ENCODE data around the gene P2RX4. TPM values are rescaled to one million over a fixed set of nuclear protein-coding genes. Genes with fewer than 3 reads are reported as not detected.

The P2RX4 gene
- total RNA-seq, 2 donors from 2014 or later = 63.2 to 103 TPM

DNA sequence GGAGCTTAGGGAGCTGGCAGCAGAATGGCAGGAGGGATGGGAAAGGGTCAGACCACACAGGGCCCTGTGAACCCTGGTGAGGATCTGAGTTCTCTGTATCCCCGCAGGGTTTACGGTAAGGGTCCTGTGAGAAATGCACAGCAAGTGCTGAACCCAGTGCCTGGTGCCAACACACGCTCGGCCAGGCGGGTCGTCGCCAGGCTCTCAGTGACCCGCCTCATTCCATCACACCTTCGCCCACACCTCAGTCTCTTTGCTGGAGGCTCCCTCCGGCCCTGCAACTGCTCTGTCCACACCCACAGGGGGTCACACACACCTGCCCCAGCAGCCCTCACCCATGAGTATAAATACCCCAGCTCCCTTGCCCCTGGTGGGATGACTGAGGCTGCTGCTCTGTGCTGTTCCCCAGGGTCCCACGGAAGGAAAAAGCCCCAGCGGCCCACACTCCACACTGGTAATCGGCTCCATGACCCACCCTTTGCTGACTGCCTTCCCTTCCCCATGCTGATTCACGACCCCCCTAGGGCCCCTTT is 63.5 kb downstream of the P2RX4 start:
- DNase-seq (ENCODE audit: low spot score) = no peak
- no peaks in the 10 kb centered on the region for H3K4me1 ChIP-seq (replicated peaks)
- no peaks in the 10 kb centered on the region for H3K27me3 ChIP-seq (replicated peaks; ENCODE audit: insufficient read depth)
- no peaks in the 10 kb centered on the region for H3K36me3 ChIP-seq
- H3K27ac ChIP-seq = no peak overlapping the region
- no peak for TF ChIP-seq POLR2A (IDR thresholded peaks at IDR 0.05)
- TF ChIP-seq, protein P1, sequence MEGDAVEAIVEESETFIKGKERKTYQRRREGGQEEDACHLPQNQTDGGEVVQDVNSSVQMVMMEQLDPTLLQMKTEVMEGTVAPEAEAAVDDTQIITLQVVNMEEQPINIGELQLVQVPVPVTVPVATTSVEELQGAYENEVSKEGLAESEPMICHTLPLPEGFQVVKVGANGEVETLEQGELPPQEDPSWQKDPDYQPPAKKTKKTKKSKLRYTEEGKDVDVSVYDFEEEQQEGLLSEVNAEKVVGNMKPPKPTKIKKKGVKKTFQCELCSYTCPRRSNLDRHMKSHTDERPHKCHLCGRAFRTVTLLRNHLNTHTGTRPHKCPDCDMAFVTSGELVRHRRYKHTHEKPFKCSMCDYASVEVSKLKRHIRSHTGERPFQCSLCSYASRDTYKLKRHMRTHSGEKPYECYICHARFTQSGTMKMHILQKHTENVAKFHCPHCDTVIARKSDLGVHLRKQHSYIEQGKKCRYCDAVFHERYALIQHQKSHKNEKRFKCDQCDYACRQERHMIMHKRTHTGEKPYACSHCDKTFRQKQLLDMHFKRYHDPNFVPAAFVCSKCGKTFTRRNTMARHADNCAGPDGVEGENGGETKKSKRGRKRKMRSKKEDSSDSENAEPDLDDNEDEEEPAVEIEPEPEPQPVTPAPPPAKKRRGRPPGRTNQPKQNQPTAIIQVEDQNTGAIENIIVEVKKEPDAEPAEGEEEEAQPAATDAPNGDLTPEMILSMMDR (IDR thresholded peaks at IDR 0.05) = no peak
- no peak for TF ChIP-seq POLR2AphosphoS5 (IDR thresholded peaks at IDR 0.05)
- no peak overlapping the region for H3K4me3 ChIP-seq
- 92% methylated on average over 14 of the region's 14 CpGs for WGBS
- intact Hi-C loops (cut with DNase I) = no loop called here
- H3K9me3 ChIP-seq = no peaks in the 10 kb centered on the region

DNA sequence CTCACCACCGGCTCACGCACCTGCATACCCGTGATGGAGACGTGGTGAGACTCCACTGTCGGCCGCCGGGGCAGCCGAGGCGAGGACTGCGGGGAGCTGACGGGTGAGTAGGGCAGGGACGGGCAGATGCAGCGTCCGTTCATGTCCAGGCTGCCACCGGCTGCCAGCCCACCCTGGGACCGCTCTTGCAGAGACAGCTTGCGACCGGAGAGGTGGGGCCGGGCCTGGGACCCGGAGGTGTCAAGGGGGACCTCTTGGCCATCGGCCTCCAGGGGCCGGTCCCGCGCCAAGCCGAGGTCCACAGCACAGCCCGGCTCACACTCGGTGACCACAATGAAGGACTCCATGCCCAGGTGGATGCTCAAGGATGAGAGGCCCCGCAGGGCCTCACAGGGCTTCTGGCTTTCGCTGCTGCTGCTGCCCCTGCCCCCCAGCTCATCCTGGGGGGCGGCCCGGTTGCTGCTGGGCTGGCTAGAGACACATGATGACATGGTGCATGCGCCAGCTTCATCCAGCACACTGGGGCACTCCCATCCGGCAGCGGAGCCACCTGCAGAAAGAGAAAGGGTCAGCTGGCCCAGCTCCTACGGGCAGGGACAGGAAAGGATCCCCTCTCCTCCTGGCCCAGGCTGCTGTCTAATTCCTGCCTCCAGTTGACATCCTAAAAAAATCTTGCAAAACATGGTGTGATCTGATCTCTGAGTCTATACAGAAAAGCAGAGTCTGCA is 64.3 kb downstream of the P2RX4 start:
- TF ChIP-seq POLR2AphosphoS5 (IDR thresholded peaks at IDR 0.05) = no peak
- TF ChIP-seq POLR2A (IDR thresholded peaks at IDR 0.05) = no peak
- Histone ChIP-seq H3K9me3 (no peaks in the 10 kb centered on the region), H3K27ac (no peak overlapping the region), H3K27me3 (replicated peaks; ENCODE audit: insufficient read depth) (no peaks in the 10 kb centered on the region), H3K4me3 (no peak overlapping the region), H3K36me3 (no peaks in the 10 kb centered on the region), H3K4me1 (replicated peaks) (no peaks in the 10 kb centered on the region)
- intact Hi-C loops (cut with DNase I) = no loop called here
- no peak for DNase-seq (ENCODE audit: low spot score)
- WGBS = 94% methylated on average over 24 of the region's 35 CpGs

DNA sequence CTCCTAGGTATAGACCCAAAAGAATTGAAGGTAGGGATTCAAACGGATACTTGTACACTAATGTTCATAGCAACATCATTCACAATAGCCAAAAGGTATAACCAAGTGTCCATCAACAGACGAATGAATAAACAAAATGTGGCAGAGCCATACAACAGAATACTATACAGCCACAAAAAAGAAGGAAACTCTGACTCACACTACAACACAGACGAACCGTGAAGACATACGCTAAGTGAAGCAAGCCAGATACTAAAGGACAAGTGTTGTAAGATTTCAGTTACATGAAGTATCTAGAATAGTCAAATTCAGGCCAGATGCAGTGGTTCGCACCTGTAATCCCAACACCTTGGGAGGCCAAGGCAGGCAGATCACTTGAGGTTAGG is 67.4 kb downstream of the P2RX4 start:
- intact Hi-C loops (cut with DNase I) = no loop called here
- no peaks in the 10 kb centered on the region for H3K9me3 ChIP-seq
- no peaks in the 10 kb centered on the region for H3K36me3 ChIP-seq
- 91% methylated on average over 6 of the region's 6 CpGs for WGBS
- TF ChIP-seq POLR2A (IDR thresholded peaks at IDR 0.05) = no peak
- H3K27ac ChIP-seq = no peak overlapping the region
- no peak for DNase-seq (ENCODE audit: low spot score)
- H3K27me3 ChIP-seq (replicated peaks; ENCODE audit: insufficient read depth) = no peaks in the 10 kb centered on the region
- H3K4me3 ChIP-seq = no peak overlapping the region
- H3K4me1 ChIP-seq (replicated peaks) = no peaks in the 10 kb centered on the region

DNA sequence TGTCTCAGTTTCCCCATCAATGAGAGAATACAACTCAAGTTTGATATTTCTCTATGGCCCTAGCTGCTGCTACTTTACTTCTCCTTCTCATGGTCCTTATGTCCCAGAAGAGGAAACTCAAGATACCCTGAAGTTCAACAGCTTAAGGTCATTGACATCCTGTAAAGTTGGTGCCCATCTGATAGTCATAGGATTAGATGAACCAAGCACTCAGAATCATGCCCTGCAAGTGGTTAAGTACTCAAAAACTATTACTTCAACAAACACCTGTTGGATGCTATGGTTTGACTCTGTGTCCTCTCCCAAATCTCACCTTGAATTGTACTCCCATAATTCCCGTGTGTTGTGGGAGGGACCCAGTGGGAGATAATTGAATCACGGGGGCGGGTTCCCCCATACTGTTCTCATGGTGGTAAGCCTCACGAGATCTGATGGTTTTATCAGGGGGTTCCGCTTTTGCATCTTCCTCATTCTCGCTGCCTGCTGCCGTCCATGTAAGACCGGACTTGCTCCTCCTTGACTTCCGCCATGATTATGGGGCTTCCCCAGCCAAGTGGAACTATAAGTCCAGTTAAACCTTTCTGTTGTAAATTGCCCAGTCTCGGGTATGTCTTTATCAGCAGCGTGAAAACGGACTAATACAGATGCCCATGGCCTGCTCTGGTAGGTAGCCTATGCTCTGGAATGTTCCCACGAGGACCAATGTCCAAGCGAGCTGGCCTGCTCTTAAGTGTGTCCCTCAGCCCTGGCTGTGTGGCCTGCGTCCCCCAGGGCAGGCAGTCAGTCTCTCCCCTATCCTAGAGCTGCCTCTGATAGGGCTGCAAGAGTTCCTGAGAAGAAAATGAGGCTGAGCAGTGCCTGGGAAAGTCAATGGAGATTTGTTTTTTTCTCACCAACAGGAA is 68.5 kb downstream of the P2RX4 start:
- Histone ChIP-seq H3K27me3 (replicated peaks; ENCODE audit: insufficient read depth) (no peaks in the 10 kb centered on the region), H3K9me3 (no peaks in the 10 kb centered on the region), H3K36me3 (no peaks in the 10 kb centered on the region), H3K4me3 (no peak overlapping the region), H3K4me1 (replicated peaks) (no peaks in the 10 kb centered on the region), H3K27ac (peak overlapping the region; percentile 17 to 50)
- WGBS = 92% methylated on average over 15 of the region's 15 CpGs
- no peak for DNase-seq (ENCODE audit: low spot score)
- TF ChIP-seq, protein P1 (IDR thresholded peaks at IDR 0.05) = no peak
- TF ChIP-seq POLR2AphosphoS5 (IDR thresholded peaks at IDR 0.05) = no peak
- TF ChIP-seq POLR2A (IDR thresholded peaks at IDR 0.05) = no peak
- intact Hi-C loops (cut with DNase I) = no loop called here

DNA sequence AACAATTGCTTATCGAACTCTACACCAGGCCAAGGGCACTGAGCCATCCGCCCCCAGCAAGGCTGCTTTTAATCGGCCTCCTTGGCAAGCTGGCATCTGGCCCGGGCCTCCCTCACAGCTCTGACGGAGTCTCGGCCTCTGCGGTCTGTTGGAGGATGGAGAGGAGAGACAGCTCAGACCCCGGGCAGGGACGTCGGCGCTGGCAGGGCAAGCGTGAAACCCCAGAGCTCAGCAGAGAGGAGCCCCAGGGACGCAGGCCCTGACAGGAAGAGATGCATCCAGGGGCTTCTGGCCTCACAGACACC is 69.1 kb downstream of the P2RX4 start:
- no peak for DNase-seq (ENCODE audit: low spot score)
- 79% methylated on average over 12 of the region's 13 CpGs for WGBS
- TF ChIP-seq, protein P1 (IDR thresholded peaks at IDR 0.05) = no peak
- TF ChIP-seq POLR2AphosphoS5 (IDR thresholded peaks at IDR 0.05) (no peak), POLR2A (IDR thresholded peaks at IDR 0.05) (no peak)
- no peaks in the 10 kb centered on the region for H3K9me3 ChIP-seq
- H3K36me3 ChIP-seq = no peaks in the 10 kb centered on the region
- intact Hi-C loops (cut with DNase I) = no loop called here
- no peaks in the 10 kb centered on the region for H3K27me3 ChIP-seq (replicated peaks; ENCODE audit: insufficient read depth)
- no peak overlapping the region for H3K4me3 ChIP-seq
- H3K4me1 ChIP-seq (replicated peaks) = no peaks in the 10 kb centered on the region
- H3K27ac ChIP-seq = peak overlapping the region; percentile 17 to 50
